H1 (cell line): ENCODE results near the gene DCLRE1A.

Experiments
- ASH2L ChIP-seq: fragments of 200-600, 300-600 bp; sonication (generic); IDR thresholded peaks from one replicate; pipeline ENCODE4 v1.7.1; 2017; ENCODE audit warnings: low read length
- ATF2 ChIP-seq: IDR thresholded peaks from 2 replicates; pipeline ENCODE4 v1.6.1; 2012; ENCODE audit warnings: low read length, inconsistent platforms
- ATF3 ChIP-seq: IDR thresholded peaks from 2 replicates; pipeline ENCODE4 v1.6.1; 2011; ENCODE audit warnings: low read depth, mild to moderate bottlenecking, low read length; ENCODE audit not compliant: insufficient read depth
- CTCF ChIP-seq, 3 experiments: IDR thresholded peaks; 1 replicate in 2 of 3; 2 replicates in 1 of 3; pipeline versions ENCODE4 v1.5.1 to v1.6.1; 2011; ENCODE audit warnings: low read length in 3 of 3, mild to moderate bottlenecking in 3 of 3, inconsistent platforms in 2 of 3, low read depth in 1 of 3, moderate library complexity in 1 of 3; ENCODE audit not compliant: insufficient read depth in 1 of 3; ENCODE audit errors: control extremely low read depth in 1 of 3
- KDM4A ChIP-seq: IDR thresholded peaks from one replicate; pipeline ENCODE4 v1.7.1; 2012; ENCODE audit warnings: low read depth, mild to moderate bottlenecking, moderate library complexity, low read length, inconsistent platforms; ENCODE audit not compliant: severe bottlenecking
- POLR2A ChIP-seq, 2 experiments: IDR thresholded peaks; 1 replicate in 1 of 2; 2 replicates in 1 of 2; pipeline ENCODE4 v1.6.1; 2011; ENCODE audit warnings: low read depth in 2 of 2, low read length in 2 of 2, mild to moderate bottlenecking in 2 of 2; ENCODE audit errors: control extremely low read depth in 1 of 2
- POLR2AphosphoS5 ChIP-seq: IDR thresholded peaks from 2 replicates; pipeline ENCODE4 v1.6.1; 2011; ENCODE audit warnings: low read depth, low read length
- RXRA ChIP-seq: IDR thresholded peaks from 2 replicates; pipeline ENCODE4 v1.6.1; 2011; ENCODE audit warnings: low read depth, mild to moderate bottlenecking, low read length, moderate library complexity; ENCODE audit not compliant: insufficient read depth
- SAP30 ChIP-seq: fragments of 300-600 bp; sonication (generic); IDR thresholded peaks from 2 replicates; pipeline ENCODE4 v1.7.1; 2012; ENCODE audit warnings: low read length, moderate library complexity, mild to moderate bottlenecking, inconsistent platforms; ENCODE audit not compliant: insufficient read depth, insufficient replicate concordance
- TAF1 ChIP-seq: IDR thresholded peaks from 2 replicates; pipeline ENCODE4 v1.6.1; 2011; ENCODE audit warnings: mild to moderate bottlenecking, low read depth, low read length
- TBP ChIP-seq: IDR thresholded peaks from 2 replicates; pipeline ENCODE4 v1.6.1; 2011; ENCODE audit warnings: low read depth, low read length, improper control_type of control experiment
- USF2 ChIP-seq: IDR thresholded peaks from 2 replicates; pipeline ENCODE4 v1.6.1; 2011; ENCODE audit warnings: low read length, improper control_type of control experiment

GRCh38 chr10:113802997-113803396 lies 50.9 kb downstream of the DCLRE1A start:
- TF ChIP-seq POLR2A (IDR thresholded peaks at IDR 0.05; ENCODE audit: control extremely low read depth in 1 of 2, low read depth in 2 of 2, low read length in 2 of 2) (no peak), POLR2AphosphoS5 (no peak), CTCF (IDR thresholded peaks at IDR 0.05; ENCODE audit: control extremely low read depth in 1 of 3, insufficient read depth in 1 of 3, low read depth in 1 of 3, low read length in 3 of 3) (no peak), SAP30 (no peak), ATF2 (no peak), TAF1 (no peak), KDM4A (no peak), TBP (no peak), ATF3 (no peak), ASH2L (no peak), RXRA (no peak), USF2 (no peak)
